ENCODE data around the gene PPM1K. TPM values are rescaled to one million over a fixed set of nuclear protein-coding genes. Genes with fewer than 3 reads are reported as not detected.

The PPM1K gene
- total RNA-seq = 57.1 TPM

DNA sequence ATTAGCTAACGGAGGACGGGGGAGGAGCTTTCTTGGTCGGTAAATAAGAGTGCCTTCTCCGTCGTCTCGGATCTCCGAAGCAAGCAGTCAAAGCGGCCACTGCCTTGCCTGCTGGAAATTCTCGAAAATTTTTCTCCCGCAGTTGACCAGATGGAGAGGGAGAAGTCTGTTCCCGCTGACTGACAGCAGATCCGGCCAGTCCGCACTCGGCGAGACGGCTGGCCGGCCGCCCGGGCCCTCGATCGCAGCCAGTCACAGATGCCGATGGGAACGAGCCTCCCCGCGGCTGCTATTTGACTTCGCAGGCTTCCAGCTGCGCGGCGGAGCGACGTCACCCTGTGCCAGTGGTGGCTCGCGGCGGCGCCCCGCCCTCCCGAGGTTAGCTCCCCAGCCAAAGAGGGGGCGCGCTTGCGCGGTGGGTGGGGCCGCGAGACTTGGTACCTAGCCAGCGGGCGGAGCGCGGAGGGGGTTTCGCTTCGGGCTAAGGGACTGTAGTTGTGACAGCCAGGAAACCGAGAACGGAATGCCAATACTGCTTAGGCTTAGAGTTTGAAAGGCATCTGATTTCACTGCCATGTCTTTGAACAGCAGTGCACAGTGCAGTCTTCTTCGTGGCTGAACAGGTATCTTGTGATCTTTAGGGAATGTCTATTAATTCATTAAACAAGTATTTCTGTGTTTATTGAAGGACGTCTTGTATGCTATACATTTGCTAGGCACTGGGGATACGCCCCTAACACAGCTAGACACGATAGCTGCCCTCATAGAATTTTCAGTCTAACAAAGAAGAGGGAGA lies at the start of gene PPM1K:
Gene PPM1K (minus strand): TSS at position 123 of the 796 bp plus-strand sequence. CDS start 5,978 bp downstream, outside the sequence.

Small RNA genes within 50 kb of the gene (small RNA-seq; reads per million reads assigned to genes)
- gene RF00019 (ENCODE audit: low replicate concordance) = not detected
- not detected for gene RNU6-1298P (ENCODE audit: low replicate concordance)

Other genes starting within 250 kb of the PPM1K start
- gene ABCG2, start 125.9 kb downstream of the PPM1K start, total RNA-seq = 11.2 TPM
- 9.1 TPM for gene HERC6, start 94.3 kb upstream of the PPM1K start, total RNA-seq
- gene HERC5, start 172.6 kb upstream of the PPM1K start, total RNA-seq = 4.9 TPM
- gene PYURF, start 239.2 kb upstream of the PPM1K start, total RNA-seq = 94.6 TPM

Data from metanephros (tissue), 2 donors.